Muscle layer of colon (tissue), 2 donors: Measurements from ENCODE around the gene FZR1.

Experiments
- H3K27ac ChIP-seq: one replicate; pipeline ENCODE4 v1.7.0; 2013; ENCODE audit warnings: low read depth, mild to moderate bottlenecking, low read length, moderate library complexity
- H3K27me3 ChIP-seq, 2 donors: one replicate each; pipeline ENCODE4 v1.7.0; 2013; ENCODE audit warnings: low read length in 2 of 2, mild to moderate bottlenecking in 2 of 2; ENCODE audit not compliant: insufficient read depth in 2 of 2, control insufficient read depth in 1 of 2
- H3K36me3 ChIP-seq: one replicate; pipeline ENCODE4 v1.7.0; 2013; ENCODE audit warnings: mild to moderate bottlenecking, low read length; ENCODE audit not compliant: insufficient read depth
- H3K4me1 ChIP-seq: one replicate; pipeline ENCODE4 v1.7.0; 2013; ENCODE audit warnings: mild to moderate bottlenecking, low read length; ENCODE audit not compliant: insufficient read depth
- H3K4me3 ChIP-seq, 2 donors: one replicate each; pipeline ENCODE4 v1.7.0; 2013; ENCODE audit warnings: low read length in 2 of 2, low read depth in 1 of 2, mild to moderate bottlenecking in 1 of 2, moderate library complexity in 1 of 2
- H3K9ac ChIP-seq: one replicate; pipeline ENCODE4 v1.7.0; 2013; ENCODE audit warnings: low read length
- H3K9me3 ChIP-seq: one replicate; pipeline ENCODE4 v1.7.0; 2013; ENCODE audit warnings: mild to moderate bottlenecking, low read length
- donor health status: abdominal sarcoma.
- donor health status: Adenocarcinoma of cecum.

Gene FZR1

GRCh38 chr19:3531716-3532115, 25.6 kb downstream of the FZR1 start:
- Histone ChIP-seq H3K27ac (no peak overlapping the region), H3K36me3 (peaks cover 51% of the 10 kb centered on the region), H3K27me3 (no peaks in the 10 kb centered on the region), H3K4me3 (no peak overlapping the region), H3K9ac (no peak overlapping the region), H3K9me3 (no peaks in the 10 kb centered on the region), H3K4me1 (no peaks in the 10 kb centered on the region)

GRCh38 chr19:3532154-3532786, 26.2 kb downstream of the FZR1 start:
- no peak overlapping the region for H3K27ac ChIP-seq
- H3K9ac ChIP-seq: no peak overlapping the region
- no peak overlapping the region for H3K4me3 ChIP-seq
- H3K4me1 ChIP-seq: no peaks in the 10 kb centered on the region
- no peaks in the 10 kb centered on the region for H3K9me3 ChIP-seq
- no peaks in the 10 kb centered on the region for H3K27me3 ChIP-seq
- peaks cover 46% of the 10 kb centered on the region for H3K36me3 ChIP-seq

- H3K9ac ChIP-seq: no peak overlapping the region
- no peak overlapping the region for H3K27ac ChIP-seq
- H3K4me3 ChIP-seq: no peak overlapping the region
- no peaks in the 10 kb centered on the region for H3K27me3 ChIP-seq
- no peaks in the 10 kb centered on the region for H3K4me1 ChIP-seq
- H3K36me3 ChIP-seq: peaks cover 40% of the 10 kb centered on the region
- H3K9me3 ChIP-seq: no peaks in the 10 kb centered on the region
These were observed 26.9 kb downstream of the FZR1 start for GRCh38 chr19:3533033-3533432.

- H3K4me1 ChIP-seq: no peaks in the 10 kb centered on the region
- no peak overlapping the region for H3K27ac ChIP-seq
- H3K9me3 ChIP-seq: no peaks in the 10 kb centered on the region
- H3K27me3 ChIP-seq: no peaks in the 10 kb centered on the region
- peaks cover 34% of the 10 kb centered on the region for H3K36me3 ChIP-seq
- no peak overlapping the region for H3K9ac ChIP-seq
- no peak overlapping the region for H3K4me3 ChIP-seq
These were observed 27.6 kb downstream of the FZR1 start for GRCh38 chr19:3533563-3534216.

GRCh38 chr19:3534375-3535234, 28.5 kb downstream of the FZR1 start:
- Histone ChIP-seq H3K27ac (no peak overlapping the region), H3K4me3 (no peak overlapping the region), H3K9ac (no peak overlapping the region), H3K36me3 (peaks cover 34% of the 10 kb centered on the region), H3K27me3 (no peaks in the 10 kb centered on the region), H3K9me3 (no peaks in the 10 kb centered on the region), H3K4me1 (no peaks in the 10 kb centered on the region)

- no peak overlapping the region for H3K9ac ChIP-seq
- no peak overlapping the region for H3K27ac ChIP-seq
- no peak overlapping the region for H3K4me3 ChIP-seq
- H3K4me1 ChIP-seq: no peaks in the 10 kb centered on the region
- H3K27me3 ChIP-seq: no peaks in the 10 kb centered on the region
- no peaks in the 10 kb centered on the region for H3K9me3 ChIP-seq
- peaks cover 34% of the 10 kb centered on the region for H3K36me3 ChIP-seq
These were observed 29.1 kb downstream of the FZR1 start for GRCh38 chr19:3535235-3535535.

GRCh38 chr19:3535563-3535965, 29.5 kb downstream of the FZR1 start:
- H3K9me3 ChIP-seq: no peaks in the 10 kb centered on the region
- no peak overlapping the region for H3K4me3 ChIP-seq
- no peaks in the 10 kb centered on the region for H3K4me1 ChIP-seq
- H3K36me3 ChIP-seq: peaks cover 33% of the 10 kb centered on the region
- no peak overlapping the region for H3K9ac ChIP-seq
- no peaks in the 10 kb centered on the region for H3K27me3 ChIP-seq
- no peak overlapping the region for H3K27ac ChIP-seq

GRCh38 chr19:3535981-3536380, 29.9 kb downstream of the FZR1 start:
- no peak overlapping the region for H3K4me3 ChIP-seq
- H3K36me3 ChIP-seq: peaks cover 29% of the 10 kb centered on the region
- no peaks in the 10 kb centered on the region for H3K9me3 ChIP-seq
- H3K9ac ChIP-seq: no peak overlapping the region
- H3K4me1 ChIP-seq: no peaks in the 10 kb centered on the region
- no peaks in the 10 kb centered on the region for H3K27me3 ChIP-seq
- H3K27ac ChIP-seq: no peak overlapping the region

GRCh38 chr19:3536429-3537100, 30.5 kb downstream of the FZR1 start:
- no peaks in the 10 kb centered on the region for H3K4me1 ChIP-seq
- H3K27me3 ChIP-seq: no peaks in the 10 kb centered on the region
- no peak overlapping the region for H3K9ac ChIP-seq
- H3K36me3 ChIP-seq: peaks cover 23% of the 10 kb centered on the region
- no peak overlapping the region for H3K27ac ChIP-seq
- no peaks in the 10 kb centered on the region for H3K9me3 ChIP-seq
- H3K4me3 ChIP-seq: no peak overlapping the region

GRCh38 chr19:3537101-3537437, 31.0 kb downstream of the FZR1 start:
- Histone ChIP-seq H3K27me3 (no peaks in the 10 kb centered on the region), H3K9ac (no peak overlapping the region), H3K4me1 (no peaks in the 10 kb centered on the region), H3K27ac (no peak overlapping the region), H3K4me3 (no peak overlapping the region), H3K36me3 (peaks cover 23% of the 10 kb centered on the region), H3K9me3 (no peaks in the 10 kb centered on the region)

GRCh38 chr19:3537438-3538240, 31.5 kb downstream of the FZR1 start:
- H3K9ac ChIP-seq: no peak overlapping the region
- no peaks in the 10 kb centered on the region for H3K27me3 ChIP-seq
- no peaks in the 10 kb centered on the region for H3K9me3 ChIP-seq
- no peaks in the 10 kb centered on the region for H3K4me1 ChIP-seq
- H3K36me3 ChIP-seq: peaks cover 23% of the 10 kb centered on the region
- H3K4me3 ChIP-seq: no peak overlapping the region
- H3K27ac ChIP-seq: no peak overlapping the region
